GM13976 (cell line): Measurements from ENCODE around the gene TRAF4.

Experiments
- DNase-seq: peaks from one replicate; pipeline ENCODE4 v3.0.0; 2012; ENCODE audit warnings: low spot score
- in situ Hi-C: fragments of 300-500 bp; cut with MboI; formaldehyde crosslinking; loops from one replicate; pipeline ENCODE4 v1.12.0; 2022; ENCODE audit warnings: low sequenced_read_pairs, mixed read lengths, inconsistent platforms; ENCODE audit not compliant: unreplicated experiment
- TF ChIP-seq, protein P1 (sequence below): IDR thresholded peaks from 2 replicates; pipeline ENCODE4 v1.5.1; 2012; ENCODE audit warnings: borderline replicate concordance, mild to moderate bottlenecking; ENCODE audit not compliant: insufficient read depth; ENCODE audit errors: extremely low read depth, missing control alignments, control extremely low read depth

TRAF4 gene

DNA sequence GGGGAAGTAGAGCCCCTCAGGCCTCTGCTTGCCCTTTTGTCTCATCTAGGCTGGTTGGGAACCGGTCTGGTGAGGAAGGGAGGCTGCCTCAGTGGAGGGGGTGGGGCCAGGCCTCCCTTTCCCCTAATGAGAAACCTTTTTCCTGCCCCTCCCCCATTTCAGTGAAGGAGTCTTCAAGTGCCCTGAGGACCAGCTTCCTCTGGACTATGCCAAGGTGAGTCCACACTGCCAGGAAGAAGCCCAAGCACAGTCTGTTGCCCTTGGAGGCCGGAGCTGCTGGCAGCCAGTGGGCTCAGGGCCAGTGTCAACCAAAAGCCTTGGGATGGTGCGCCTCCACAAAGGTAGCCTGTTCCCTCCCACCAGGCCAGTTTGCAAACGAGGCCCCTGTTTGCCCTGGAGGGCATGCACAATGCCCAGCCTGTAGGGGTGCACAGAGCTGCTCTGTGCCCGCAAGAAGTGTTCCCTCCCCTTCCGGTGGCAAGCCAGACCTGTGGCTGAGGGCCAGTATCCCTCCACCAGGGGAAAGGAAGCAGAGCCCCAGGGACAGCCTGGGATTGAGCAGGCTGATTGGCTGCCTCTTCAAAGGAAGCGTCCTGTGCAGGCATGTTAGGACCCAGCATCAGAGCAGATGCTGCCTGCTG, 3.4 kb downstream of the TRAF4 start:
- in situ Hi-C loops, result loop anchor here (25.0 kb wide), 1 partner anchor 365 kb away; no protein-coding TSS in a partner anchor
- TF ChIP-seq, protein P1, sequence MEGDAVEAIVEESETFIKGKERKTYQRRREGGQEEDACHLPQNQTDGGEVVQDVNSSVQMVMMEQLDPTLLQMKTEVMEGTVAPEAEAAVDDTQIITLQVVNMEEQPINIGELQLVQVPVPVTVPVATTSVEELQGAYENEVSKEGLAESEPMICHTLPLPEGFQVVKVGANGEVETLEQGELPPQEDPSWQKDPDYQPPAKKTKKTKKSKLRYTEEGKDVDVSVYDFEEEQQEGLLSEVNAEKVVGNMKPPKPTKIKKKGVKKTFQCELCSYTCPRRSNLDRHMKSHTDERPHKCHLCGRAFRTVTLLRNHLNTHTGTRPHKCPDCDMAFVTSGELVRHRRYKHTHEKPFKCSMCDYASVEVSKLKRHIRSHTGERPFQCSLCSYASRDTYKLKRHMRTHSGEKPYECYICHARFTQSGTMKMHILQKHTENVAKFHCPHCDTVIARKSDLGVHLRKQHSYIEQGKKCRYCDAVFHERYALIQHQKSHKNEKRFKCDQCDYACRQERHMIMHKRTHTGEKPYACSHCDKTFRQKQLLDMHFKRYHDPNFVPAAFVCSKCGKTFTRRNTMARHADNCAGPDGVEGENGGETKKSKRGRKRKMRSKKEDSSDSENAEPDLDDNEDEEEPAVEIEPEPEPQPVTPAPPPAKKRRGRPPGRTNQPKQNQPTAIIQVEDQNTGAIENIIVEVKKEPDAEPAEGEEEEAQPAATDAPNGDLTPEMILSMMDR, result no peak
- DNase-seq, result no peak

DNA sequence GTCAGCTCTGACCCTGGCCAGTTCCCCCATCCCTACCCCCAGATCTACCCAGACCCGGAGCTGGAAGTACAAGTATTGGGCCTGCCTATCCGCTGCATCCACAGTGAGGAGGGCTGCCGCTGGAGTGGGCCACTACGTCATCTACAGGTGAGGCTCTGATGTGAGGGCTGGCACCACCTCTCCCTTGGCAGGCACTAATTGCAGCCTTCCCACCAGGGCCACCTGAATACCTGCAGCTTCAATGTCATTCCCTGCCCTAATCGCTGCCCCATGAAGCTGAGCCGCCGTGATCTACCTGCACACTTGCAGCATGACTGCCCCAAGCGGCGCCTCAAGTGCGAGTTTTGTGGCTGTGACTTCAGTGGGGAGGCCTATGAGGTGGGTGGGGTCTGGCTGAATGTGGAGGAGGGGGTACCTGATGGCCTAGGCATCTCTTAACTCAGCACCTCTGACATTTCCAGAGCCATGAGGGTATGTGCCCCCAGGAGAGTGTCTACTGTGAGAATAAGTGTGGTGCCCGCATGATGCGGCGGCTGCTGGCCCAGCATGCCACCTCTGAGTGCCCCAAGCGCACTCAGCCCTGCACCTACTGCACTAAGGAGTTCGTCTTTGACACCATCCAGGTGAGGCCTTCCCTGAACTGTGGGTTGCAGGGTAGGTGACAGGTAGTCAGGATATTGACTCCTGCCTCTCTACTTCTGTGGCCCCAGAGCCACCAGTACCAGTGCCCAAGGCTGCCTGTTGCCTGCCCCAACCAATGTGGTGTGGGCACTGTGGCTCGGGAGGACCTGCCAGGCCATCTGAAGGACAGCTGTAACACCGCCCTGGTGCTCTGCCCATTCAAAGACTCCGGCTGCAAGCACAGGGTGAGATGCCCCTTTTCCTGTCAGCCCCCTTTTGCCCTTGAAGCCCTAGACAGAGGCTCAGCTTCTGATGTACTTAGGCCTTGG, 4.3 kb downstream of the TRAF4 start:
- TF ChIP-seq, protein P1, result no peak
- no peak for DNase-seq
- in situ Hi-C loops, result loop anchor here (25.0 kb wide), 1 partner anchor 364 kb away; no protein-coding TSS in a partner anchor

DNA sequence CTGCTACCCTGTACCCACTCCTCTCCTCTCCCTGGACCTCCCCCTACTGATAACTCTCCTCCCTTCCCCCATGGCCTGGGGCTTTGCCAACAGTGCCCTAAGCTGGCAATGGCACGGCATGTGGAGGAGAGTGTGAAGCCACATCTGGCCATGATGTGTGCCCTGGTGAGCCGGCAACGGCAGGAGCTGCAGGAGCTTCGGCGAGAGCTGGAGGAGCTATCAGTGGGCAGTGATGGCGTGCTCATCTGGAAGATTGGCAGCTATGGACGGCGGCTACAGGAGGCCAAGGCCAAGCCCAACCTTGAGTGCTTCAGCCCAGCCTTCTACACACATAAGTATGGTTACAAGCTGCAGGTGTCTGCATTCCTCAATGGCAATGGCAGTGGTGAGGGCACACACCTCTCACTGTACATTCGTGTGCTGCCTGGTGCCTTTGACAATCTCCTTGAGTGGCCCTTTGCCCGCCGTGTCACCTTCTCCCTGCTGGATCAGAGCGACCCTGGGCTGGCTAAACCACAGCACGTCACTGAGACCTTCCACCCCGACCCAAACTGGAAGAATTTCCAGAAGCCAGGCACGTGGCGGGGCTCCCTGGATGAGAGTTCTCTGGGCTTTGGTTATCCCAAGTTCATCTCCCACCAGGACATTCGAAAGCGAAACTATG, 5.2 kb downstream of the TRAF4 start:
- TF ChIP-seq, protein P1, result no peak
- in situ Hi-C loops, result loop anchor here (25.0 kb wide), 1 partner anchor 363 kb away; no protein-coding TSS in a partner anchor
- DNase-seq, result no peak

DNA sequence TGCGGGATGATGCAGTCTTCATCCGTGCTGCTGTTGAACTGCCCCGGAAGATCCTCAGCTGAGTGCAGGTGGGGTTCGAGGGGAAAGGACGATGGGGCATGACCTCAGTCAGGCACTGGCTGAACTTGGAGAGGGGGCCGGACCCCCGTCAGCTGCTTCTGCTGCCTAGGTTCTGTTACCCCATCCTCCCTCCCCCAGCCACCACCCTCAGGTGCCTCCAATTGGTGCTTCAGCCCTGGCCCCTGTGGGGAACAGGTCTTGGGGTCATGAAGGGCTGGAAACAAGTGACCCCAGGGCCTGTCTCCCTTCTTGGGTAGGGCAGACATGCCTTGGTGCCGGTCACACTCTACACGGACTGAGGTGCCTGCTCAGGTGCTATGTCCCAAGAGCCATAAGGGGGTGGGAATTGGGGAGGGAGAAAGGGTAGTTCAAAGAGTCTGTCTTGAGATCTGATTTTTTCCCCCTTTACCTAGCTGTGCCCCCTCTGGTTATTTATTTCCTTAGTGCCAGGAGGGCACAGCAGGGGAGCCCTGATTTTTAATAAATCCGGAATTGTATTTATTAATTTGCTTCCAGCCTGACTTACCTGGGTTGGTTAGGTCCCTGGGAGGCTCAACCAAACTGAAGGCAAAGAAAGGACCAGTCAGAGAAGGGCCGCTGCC, 5.8 kb downstream of the TRAF4 start:
- DNase-seq, result no peak
- TF ChIP-seq, protein P1, result no peak
- in situ Hi-C loops, result loop anchor here (25.0 kb wide), 1 partner anchor 363 kb away; no protein-coding TSS in a partner anchor

DNA sequence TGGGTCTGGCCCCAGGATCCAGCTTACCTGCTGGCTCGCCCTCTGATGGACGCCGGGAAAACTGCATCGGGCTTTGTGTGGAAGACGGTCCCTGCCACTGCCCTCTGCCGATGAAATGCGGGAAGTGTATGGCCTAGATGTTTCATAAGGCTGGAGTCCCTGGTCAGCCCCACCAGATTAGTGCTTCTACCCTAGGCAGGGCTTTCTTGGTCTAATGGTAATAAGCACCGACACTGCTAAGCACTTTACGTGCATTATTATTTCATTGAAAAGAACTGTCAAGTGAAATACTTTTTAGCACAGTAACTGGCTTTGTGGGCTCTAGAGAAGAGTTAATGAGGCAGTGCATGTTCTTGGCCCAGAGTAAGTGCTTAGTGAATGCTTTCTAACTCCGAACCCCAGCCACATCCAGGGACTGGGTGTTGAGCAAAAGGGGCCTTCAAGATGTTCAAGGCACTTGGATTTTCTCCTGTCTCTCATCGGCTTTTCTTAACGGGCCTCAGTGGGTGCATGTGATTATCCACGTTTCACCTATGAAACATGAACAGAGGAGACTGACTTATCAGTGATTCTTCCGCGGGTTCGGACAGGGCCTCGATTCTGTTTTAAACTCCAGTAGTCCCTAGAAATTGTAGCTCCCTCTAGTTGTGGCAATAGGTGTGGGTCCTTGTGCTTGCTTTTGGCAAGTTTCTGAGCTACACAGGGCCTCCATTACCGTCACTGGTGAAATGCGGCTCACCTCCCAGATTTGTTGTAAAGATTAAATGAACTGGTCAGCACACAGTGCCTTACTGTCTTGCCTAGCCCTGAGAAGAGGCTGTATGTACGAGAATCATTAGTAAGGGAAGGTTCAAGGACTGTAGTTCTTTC, 6.6 kb downstream of the TRAF4 start:
- peak; percentile 83 for DNase-seq
- TF ChIP-seq, protein P1, result peak; percentile 100
- in situ Hi-C loops, result no loop called here
